Large intestine (tissue), 3 donors: ENCODE measurements around the gene TBCEL. TPM values are rescaled to one million over a fixed set of nuclear protein-coding genes. Genes with fewer than 3 reads are reported as not detected.

Experiments used
- DNase-seq, 2 donors: peaks; one replicate each; pipeline versions ENCODE4 v3.0.0 to v3.0.0-alpha.2; 2013
- H3K27ac ChIP-seq: one replicate; pipeline ENCODE4 v1.5.1; 2013; ENCODE audit warnings: low read length
- H3K27me3 ChIP-seq: 2 replicates; pipeline ENCODE4 v1.6.1; 2013; ENCODE audit warnings: low read length; ENCODE audit not compliant: control insufficient read depth, insufficient read depth
- H3K36me3 ChIP-seq: 2 replicates; pipeline ENCODE4 v1.6.1; 2013; ENCODE audit warnings: low read length; ENCODE audit not compliant: control insufficient read depth, insufficient read depth
- H3K4me1 ChIP-seq: one replicate; pipeline ENCODE4 v1.6.1; 2013; ENCODE audit warnings: low read length; ENCODE audit not compliant: control insufficient read depth, insufficient read depth
- H3K4me3 ChIP-seq: one replicate; pipeline ENCODE4 v1.5.1; 2013; ENCODE audit warnings: low read length
- H3K9me3 ChIP-seq: one replicate; pipeline ENCODE4 v1.6.1; 2013; ENCODE audit warnings: mild to moderate bottlenecking, low read depth, low read length, moderate library complexity; ENCODE audit not compliant: control insufficient read depth
- WGBS: methylation state at CpG from one replicate; pipeline ENCODE4 v1.1.5; 2013; ENCODE audit warnings: low lambda C conversion rate; ENCODE audit not compliant: insufficient coverage; 5-methylcytosine and 5-hydroxymethylcytosine counted together
- polyA plus RNA-seq: library from polyadenylated mRNA; unstranded; fragments of 120-200 nt; gene quantifications from one replicate; pipeline ENCODE4 v1.2.1, GENCODE V29; 2013

The TBCEL gene
- polyA plus RNA-seq, 1 donor: 15.4 TPM

DNA sequence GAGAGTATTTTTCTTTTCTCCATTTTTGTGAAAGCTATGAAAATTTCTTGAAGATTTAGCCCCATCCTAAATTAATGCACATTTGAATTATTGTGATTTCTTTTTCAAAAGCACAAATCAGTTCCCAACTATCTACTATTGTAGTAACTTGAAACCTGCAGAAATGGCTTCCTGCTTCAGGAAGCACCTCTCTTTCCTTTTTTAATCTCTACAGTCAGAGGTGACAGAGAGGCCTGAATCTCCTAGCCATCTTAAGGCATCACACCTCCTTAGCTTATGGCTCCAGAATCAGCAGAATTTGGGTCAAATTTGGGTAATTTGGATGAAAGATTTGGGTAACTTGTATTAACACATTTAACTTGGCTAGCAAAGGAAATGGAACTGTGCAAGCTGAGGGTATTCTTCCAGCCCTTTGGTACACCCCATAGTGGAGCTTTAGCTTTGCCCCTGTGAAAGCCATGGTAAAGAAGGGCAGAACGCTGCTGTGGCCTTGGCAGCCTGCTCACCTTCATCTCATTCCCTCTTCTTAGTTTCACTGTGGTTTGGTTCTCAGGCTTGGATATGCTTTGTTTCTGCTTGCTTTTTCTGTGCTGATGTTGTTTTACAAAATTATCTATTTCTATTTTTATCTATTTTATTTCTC lies 16.2 kb downstream of the TBCEL start:
- no CpG with 5 or more reads among the region's 1 CpG for WGBS

DNA sequence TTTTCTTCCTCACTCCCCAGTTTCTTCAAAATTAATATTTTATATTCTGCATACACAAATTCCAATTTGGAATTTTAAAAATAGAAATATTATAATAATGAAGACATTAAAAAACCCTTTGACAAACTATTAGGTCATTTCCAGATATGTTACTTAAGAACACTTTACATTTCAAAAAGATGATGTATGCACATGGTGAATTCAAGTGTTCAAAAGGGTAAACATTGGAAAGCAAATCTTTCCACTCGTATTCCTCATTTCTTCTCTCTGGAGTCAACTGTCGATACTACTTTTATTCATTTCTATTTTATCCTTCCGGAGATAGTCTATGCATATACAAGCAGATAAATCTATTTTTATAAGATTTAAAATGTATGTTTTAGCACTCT lies 16.7 kb downstream of the TBCEL start:
- H3K27ac ChIP-seq: no peak overlapping the region
- no peaks in the 10 kb centered on the region for H3K9me3 ChIP-seq
- H3K4me3 ChIP-seq: no peak overlapping the region
- H3K36me3 ChIP-seq: no peaks in the 10 kb centered on the region
- WGBS: 96% methylated on average over 3 of the region's 3 CpGs
- no peak for DNase-seq
- peaks cover 5% of the 10 kb centered on the region for H3K4me1 ChIP-seq
- no peaks in the 10 kb centered on the region for H3K27me3 ChIP-seq

More for the DNA sequence above, 16.2 kb downstream of the TBCEL start:
- no peaks in the 10 kb centered on the region for H3K9me3 ChIP-seq
- H3K4me1 ChIP-seq: peaks cover 5% of the 10 kb centered on the region
- H3K27ac ChIP-seq: no peak overlapping the region
- no peaks in the 10 kb centered on the region for H3K36me3 ChIP-seq
- no peak overlapping the region for H3K4me3 ChIP-seq
- DNase-seq: no peak
- no peaks in the 10 kb centered on the region for H3K27me3 ChIP-seq

DNA sequence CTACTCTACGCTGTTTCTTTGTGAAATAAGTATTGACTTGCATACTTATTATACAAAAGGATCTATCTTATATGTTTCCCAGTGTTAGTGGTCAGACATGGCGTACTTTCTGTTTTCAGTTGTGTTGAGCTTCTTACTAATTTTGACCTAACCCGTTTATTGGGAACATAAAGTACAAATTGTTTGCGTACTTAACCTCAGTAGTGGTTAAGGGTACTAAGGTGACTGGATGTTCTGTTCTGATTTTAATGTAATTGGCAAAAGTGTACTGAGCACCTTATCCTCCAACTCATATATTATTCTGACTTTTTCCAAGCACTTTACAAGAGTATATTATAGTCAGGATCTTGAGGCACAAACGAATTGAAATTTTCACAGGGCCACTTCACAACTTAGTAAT lies 17.2 kb downstream of the TBCEL start:
- no peaks in the 10 kb centered on the region for H3K36me3 ChIP-seq
- WGBS: 92% methylated on average over 2 of the region's 5 CpGs
- H3K4me1 ChIP-seq: peaks cover 5% of the 10 kb centered on the region
- DNase-seq: no peak
- no peaks in the 10 kb centered on the region for H3K9me3 ChIP-seq
- H3K27ac ChIP-seq: no peak overlapping the region
- no peaks in the 10 kb centered on the region for H3K27me3 ChIP-seq
- H3K4me3 ChIP-seq: no peak overlapping the region

DNA sequence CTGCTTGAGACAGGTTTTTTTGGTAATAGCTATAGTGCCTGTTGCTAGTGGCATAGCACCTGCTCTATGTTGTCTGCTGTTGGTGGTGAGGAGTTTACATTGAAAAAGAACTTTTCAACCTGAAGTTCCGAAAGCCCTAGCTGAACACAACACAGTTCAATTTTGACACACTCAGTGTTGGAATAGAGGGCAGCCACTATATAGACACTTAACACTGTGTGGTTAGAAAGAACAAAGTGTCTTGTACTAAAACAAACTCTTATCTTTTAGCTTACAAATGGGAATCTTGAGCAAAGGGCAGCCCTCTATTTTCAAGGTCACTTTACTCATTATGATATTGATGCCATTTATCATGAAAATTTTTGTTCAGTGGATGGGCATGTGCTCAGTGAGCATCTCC lies 18.4 kb downstream of the TBCEL start:
- H3K27me3 ChIP-seq: no peaks in the 10 kb centered on the region
- peaks cover 5% of the 10 kb centered on the region for H3K4me1 ChIP-seq
- H3K36me3 ChIP-seq: peaks cover 3% of the 10 kb centered on the region
- no peak overlapping the region for H3K4me3 ChIP-seq
- DNase-seq: no peak
- H3K27ac ChIP-seq: no peak overlapping the region
- no peaks in the 10 kb centered on the region for H3K9me3 ChIP-seq
- whole genome bisulfite sequencing: no CpG with 5 or more reads among the region's 1 CpG

DNA sequence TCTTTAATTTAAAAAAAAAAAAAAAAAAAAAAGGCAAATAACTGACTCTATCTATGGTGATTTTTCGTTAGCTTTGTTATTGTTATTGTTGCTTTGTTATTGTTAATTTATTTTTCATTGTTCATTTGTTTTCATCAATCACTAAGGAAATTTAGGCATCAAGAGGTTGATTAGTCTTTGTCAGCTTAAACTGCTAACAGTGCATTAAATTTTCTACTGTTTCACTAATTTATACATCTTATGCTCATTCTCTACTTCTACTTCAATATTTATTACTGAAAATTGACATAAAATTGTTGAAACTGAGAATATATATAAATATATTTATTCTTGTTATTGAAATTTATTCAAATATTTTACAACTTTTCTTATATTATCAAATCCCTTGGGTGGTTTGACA lies 24.0 kb downstream of the TBCEL start:
- no peak for DNase-seq
- Histone ChIP-seq H3K27me3 (no peaks in the 10 kb centered on the region), H3K4me1 (peaks cover 3% of the 10 kb centered on the region), H3K9me3 (no peaks in the 10 kb centered on the region), H3K27ac (peak overlapping the region; percentile 89), H3K4me3 (no peak overlapping the region), H3K36me3 (peaks cover 7% of the 10 kb centered on the region)
- WGBS: no CpG with 5 or more reads among the region's 1 CpG

DNA sequence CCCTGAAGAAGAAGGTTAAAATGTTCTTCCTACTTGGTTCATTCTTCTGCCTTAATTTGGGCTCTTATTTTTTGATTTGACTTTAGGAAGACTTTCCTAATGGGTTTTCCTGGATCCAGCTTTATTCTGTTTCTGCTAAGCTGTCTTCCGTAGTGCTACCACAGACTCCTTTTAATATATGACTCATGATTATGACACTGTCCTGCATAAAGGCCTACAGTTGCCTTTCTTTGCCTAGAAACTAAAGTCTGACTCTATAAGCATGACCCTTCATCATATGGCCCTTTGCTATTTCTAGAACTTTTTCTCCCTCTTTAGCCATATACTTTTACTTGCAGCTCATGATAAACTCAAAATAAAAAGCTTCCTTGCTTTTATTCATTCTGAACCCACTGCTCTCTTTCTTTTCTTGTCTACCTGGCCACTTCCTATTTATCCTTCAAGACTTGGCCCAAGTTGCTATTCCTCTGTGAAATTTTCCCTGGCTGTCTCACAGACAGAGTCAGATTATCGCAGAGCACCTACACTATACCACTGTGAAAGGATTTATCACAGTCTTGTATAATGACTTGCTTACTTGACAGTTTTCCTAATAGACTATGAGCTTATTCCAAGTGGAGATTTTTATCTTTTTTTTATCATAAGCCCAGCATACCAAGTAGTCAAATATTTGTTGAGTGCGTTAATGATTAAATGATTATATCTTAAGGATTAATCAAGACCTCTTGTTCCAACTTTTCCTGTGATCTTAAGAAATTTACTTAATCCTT lies 24.7 kb downstream of the TBCEL start:
- Histone ChIP-seq H3K4me3 (no peak overlapping the region), H3K4me1 (peaks cover 3% of the 10 kb centered on the region), H3K36me3 (peaks cover 10% of the 10 kb centered on the region), H3K9me3 (no peaks in the 10 kb centered on the region), H3K27ac (peak overlapping the region; percentile 89), H3K27me3 (no peaks in the 10 kb centered on the region)
- WGBS: 100% methylated on average over 1 of the region's 3 CpGs
- DNase-seq: peak in 1 of 2 donors; percentile 38

DNA sequence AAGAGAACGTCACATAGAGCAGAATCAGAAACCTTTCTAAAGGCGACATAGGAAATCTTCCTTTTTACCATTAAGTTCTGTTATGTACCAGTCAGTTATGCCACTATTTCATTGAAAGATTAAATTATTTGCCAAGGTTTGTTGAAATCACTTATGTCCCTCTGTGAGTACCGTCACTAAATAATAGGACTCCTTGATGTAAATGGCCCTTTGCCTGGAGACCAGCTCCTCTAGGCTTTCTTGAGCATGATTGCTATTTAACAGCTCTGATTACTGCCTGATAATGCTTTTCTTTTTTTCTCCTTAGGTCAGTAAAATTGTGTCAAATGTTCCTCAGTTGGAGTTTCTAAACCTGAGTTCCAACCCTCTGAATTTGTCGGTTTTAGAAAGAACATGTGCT lies 29.3 kb downstream of the TBCEL start:
- Histone ChIP-seq H3K4me3 (no peak overlapping the region), H3K36me3 (peaks cover 17% of the 10 kb centered on the region), H3K27me3 (no peaks in the 10 kb centered on the region), H3K4me1 (peaks cover 2% of the 10 kb centered on the region), H3K9me3 (no peaks in the 10 kb centered on the region), H3K27ac (no peak overlapping the region)
- no peak for DNase-seq
- WGBS: 100% methylated on average over 2 of the region's 4 CpGs

DNA sequence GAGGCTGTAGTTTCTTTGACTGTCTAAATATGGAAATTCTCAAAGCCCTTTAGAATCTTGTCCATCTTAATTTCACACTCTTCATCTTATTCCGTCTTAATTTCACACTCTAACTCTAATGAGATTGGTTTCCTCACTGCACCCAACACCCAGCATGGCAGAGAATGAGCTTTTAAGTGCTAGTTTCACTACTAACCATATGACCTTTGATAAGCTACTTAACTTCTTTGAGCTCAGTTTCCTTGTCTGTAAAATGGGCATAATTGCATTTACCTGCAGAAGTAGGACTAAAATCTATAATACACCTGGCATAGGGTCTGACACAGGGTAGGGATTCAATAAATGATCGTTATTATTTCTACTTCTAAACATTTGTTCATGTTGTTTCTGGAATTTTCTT lies 30.4 kb downstream of the TBCEL start:
- WGBS: 100% methylated on average over 2 of the region's 2 CpGs
- peaks cover 18% of the 10 kb centered on the region for H3K36me3 ChIP-seq

DNA sequence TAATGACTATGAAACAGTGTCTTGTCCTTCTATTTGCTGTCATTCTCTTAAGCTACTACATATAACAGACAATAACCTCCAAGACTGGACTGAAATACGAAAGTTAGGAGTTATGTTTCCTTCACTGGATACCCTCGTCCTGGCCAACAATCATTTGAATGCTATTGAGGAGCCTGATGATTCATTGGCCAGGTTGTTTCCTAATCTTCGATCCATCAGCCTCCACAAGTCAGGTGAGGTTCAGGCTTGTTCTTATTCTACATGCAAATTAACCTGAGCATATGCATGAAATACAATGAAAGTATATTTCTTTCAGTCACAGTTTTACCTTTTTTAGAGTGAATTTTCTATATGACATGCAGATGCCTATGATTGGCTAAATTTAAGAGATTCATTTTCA lies 31.2 kb downstream of the TBCEL start:
- Histone ChIP-seq H3K4me3 (no peak overlapping the region), H3K36me3 (peaks cover 18% of the 10 kb centered on the region), H3K27ac (no peak overlapping the region), H3K4me1 (no peaks in the 10 kb centered on the region), H3K9me3 (no peaks in the 10 kb centered on the region), H3K27me3 (no peaks in the 10 kb centered on the region)
- WGBS: no CpG with 5 or more reads among the region's 3 CpGs
- no peak for DNase-seq

More for the DNA sequence above, 30.4 kb downstream of the TBCEL start:
- H3K9me3 ChIP-seq: no peaks in the 10 kb centered on the region
- DNase-seq: no peak
- H3K27ac ChIP-seq: no peak overlapping the region
- H3K4me3 ChIP-seq: no peak overlapping the region
- H3K27me3 ChIP-seq: no peaks in the 10 kb centered on the region
- H3K4me1 ChIP-seq: no peaks in the 10 kb centered on the region

DNA sequence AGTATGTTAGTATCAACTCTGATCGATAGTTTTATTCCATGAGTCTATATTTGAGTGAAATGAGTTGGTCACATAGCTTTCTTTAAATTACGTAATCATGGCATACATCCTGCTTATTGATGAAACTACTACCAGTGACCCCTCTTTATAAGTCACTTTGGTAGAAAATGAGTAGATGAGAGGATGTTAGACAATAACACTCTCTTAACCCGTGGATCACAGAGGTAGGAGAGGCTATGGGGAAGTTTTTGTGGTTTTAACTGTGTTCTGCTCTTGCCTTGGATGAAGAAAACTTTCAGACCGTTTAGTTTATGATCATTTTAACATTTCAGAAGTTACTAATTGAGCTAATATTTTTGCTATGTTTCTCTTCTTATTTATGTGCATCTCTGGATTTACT lies 34.0 kb downstream of the TBCEL start:
- DNase-seq: no peak
- Histone ChIP-seq H3K4me1 (no peaks in the 10 kb centered on the region), H3K4me3 (no peak overlapping the region), H3K9me3 (no peaks in the 10 kb centered on the region), H3K27ac (no peak overlapping the region), H3K36me3 (peaks cover 18% of the 10 kb centered on the region), H3K27me3 (no peaks in the 10 kb centered on the region)
- WGBS: 100% methylated on average over 1 of the region's 4 CpGs

DNA sequence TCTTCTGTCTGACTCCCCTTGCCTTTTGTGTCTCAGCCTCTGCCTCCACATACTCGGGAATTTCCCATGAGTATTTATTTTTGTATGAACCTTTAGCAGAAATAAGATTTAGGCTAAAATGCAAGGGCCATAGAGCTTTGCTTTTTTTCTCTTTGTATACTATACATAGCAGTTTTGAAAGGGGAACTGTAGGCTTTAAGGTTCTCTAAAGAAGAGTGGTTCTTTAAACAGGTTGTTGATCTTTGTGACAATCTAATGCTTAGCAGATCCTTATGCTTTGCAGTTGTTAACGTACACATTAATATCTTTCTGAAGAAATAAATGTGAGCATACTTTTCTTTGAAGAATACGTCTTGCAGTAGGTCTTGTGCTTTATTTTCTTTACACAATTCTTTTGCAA lies 35.0 kb downstream of the TBCEL start:
- peaks cover 13% of the 10 kb centered on the region for H3K36me3 ChIP-seq

More for the DNA sequence above, 35.0 kb downstream of the TBCEL start:
- no peak for DNase-seq
- no peaks in the 10 kb centered on the region for H3K9me3 ChIP-seq
- H3K4me1 ChIP-seq: no peaks in the 10 kb centered on the region
- no peaks in the 10 kb centered on the region for H3K27me3 ChIP-seq
- no peak overlapping the region for H3K4me3 ChIP-seq
- WGBS: 100% methylated on average over 2 of the region's 3 CpGs
- H3K27ac ChIP-seq: no peak overlapping the region
